Measurements from ENCODE around the gene TIGD1. TPM values are rescaled to one million over a fixed set of nuclear protein-coding genes. Genes with fewer than 3 reads are reported as not detected.
A peak's percentile ranks its signal among the peaks of the same experiment; 100 is the strongest.

TIGD1 gene
- total and polyA plus RNA-seq, 2 of the 13 experiments (the other 11 are each of a cell fraction or from before 2014, with no cell fraction given), result 3.5 to 9.5 TPM

DNA sequence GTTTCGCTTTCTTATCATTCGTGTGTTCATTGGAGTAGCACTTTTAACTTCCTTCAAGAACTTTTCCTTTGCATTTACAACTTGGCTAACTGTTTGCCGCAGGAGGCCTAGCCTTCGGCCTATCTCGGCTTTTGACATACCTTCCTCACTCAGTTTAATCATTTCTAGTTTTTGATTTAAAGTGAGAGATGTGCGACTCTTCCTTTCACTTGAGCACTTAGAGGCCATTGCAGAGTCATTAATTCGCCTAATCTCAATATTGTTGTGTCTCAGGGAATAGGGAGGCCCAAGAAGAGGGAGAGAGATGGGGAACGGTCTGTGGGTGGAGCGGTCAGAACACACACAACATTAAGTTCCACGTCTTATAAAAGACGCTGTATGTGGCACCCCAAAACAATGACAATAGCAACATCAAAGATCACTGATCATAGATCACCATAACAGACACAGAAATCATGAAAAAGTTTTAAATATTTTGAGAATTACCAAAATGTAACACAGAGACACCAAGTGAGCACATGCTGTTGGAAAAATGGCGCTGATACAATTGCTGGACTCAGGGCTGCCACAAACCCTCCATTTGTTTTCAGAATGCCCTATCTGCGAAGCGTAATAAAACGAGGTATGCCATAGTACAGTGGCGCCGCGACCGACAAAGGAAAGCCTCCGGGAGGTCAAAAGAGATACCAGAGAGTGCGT lies 553 bp downstream of the TIGD1 start (continued):
- TF ChIP-seq, protein P1, sequence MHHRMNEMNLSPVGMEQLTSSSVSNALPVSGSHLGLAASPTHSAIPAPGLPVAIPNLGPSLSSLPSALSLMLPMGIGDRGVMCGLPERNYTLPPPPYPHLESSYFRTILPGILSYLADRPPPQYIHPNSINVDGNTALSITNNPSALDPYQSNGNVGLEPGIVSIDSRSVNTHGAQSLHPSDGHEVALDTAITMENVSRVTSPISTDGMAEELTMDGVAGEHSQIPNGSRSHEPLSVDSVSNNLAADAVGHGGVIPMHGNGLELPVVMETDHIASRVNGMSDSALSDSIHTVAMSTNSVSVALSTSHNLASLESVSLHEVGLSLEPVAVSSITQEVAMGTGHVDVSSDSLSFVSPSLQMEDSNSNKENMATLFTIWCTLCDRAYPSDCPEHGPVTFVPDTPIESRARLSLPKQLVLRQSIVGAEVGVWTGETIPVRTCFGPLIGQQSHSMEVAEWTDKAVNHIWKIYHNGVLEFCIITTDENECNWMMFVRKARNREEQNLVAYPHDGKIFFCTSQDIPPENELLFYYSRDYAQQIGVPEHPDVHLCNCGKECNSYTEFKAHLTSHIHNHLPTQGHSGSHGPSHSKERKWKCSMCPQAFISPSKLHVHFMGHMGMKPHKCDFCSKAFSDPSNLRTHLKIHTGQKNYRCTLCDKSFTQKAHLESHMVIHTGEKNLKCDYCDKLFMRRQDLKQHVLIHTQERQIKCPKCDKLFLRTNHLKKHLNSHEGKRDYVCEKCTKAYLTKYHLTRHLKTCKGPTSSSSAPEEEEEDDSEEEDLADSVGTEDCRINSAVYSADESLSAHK (CRISPR knock-in tag; IDR thresholded peaks at IDR 0.05; ENCODE audit: borderline replicate concordance), result 0 out of 2 replicates have a peak, but pooled peaks have one; percentile 55
- TF ChIP-seq FOXM1 (CRISPR knock-in tag; IDR thresholded peaks at IDR 0.05) (0 out of 2 replicates have a peak, but pooled peaks have one; percentile 1), MYNN (CRISPR knock-in tag; IDR thresholded peaks at IDR 0.05; ENCODE audit: low read depth) (peak; percentile 38; the same call in 1 of the 2 replicates), MED1 (CRISPR knock-in tag; IDR thresholded peaks at IDR 0.05) (no peak), RBFOX2 (IDR thresholded peaks at IDR 0.05; ENCODE audit: low read depth, low read length) (no peak)

DNA sequence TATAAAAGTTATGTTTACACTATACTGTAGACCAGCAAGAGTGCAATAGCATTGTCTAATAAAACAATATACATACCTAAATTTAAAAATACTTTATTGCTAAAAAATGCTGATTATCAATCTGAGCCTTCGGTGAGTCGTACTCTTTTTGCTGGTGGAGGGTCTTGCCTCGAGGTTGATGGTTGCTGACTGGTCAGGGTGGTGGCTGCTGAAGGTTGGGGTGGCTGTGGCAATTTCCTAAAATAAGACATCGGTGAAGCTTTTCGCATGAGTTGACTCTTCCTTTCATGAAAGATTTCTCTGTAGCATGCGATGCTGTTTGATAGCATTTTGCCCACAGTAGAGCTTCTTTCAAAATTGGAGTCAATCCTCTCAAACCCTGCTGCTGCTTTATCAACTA lies 2.4 kb downstream of the TIGD1 start:
- Histone ChIP-seq H3K27me3 (ENCODE audit: control insufficient read depth in 1 of 2, insufficient read depth in 2 of 2, low read length in 2 of 2) (no peaks in the 10 kb centered on the region; a peak in 1 of 5 replicates), H3K36me3 (replicated peaks in 1 of 2; ENCODE audit: control insufficient read depth in 1 of 2, insufficient read depth in 2 of 2, low read length in 2 of 2) (peaks cover 4 to 11% of the 10 kb centered on the region in 2 experiments; a peak in 4 of 5 replicates), H3K27ac (ENCODE audit: extremely low read length, insufficient read depth, low read length) (no peak overlapping the region), H2AFZ (ENCODE audit: low read length) (no peak overlapping the region), H3K9me3 (ENCODE audit: low read length) (peaks cover 9% of the 10 kb centered on the region; the same call in 1 of the 2 replicates), H3K9ac (ENCODE audit: insufficient read depth, low read depth, low read length) (no peak overlapping the region), H3K4me3 (replicated peaks in 1 of 3; ENCODE audit: insufficient read depth in 1 of 3, low read depth in 2 of 3, low read length in 3 of 3) (no peak overlapping the region), H3K4me1 (ENCODE audit: insufficient read depth, low read length) (peaks cover 38% of the 10 kb centered on the region), H3K79me2 (ENCODE audit: insufficient read depth, low read length) (peaks cover 40% of the 10 kb centered on the region), H4K20me1 (ENCODE audit: insufficient read depth, low read length) (no peaks in the 10 kb centered on the region; the same call in 1 of the 2 replicates), H3K4me2 (ENCODE audit: low read depth, low read length) (no peak overlapping the region)
- no peak for FAIRE-seq
- no peak for DNase-seq (ENCODE audit: low spot score)
- WGBS (ENCODE audit: low lambda C conversion rate), result 99% methylated on average over 6 of the region's 6 CpGs
- ATAC-seq, result no peak
- POLR2A ChIA-PET, result no interaction called here
- intact Hi-C loops (cut with micrococcal nuclease; ENCODE audit: unreplicated experiment), result no loop called here
- no TSS peak for BruUV-seq (replicated peaks)
- TF ChIP-seq RBFOX2 (IDR thresholded peaks at IDR 0.05; ENCODE audit: low read depth, low read length) (peak; percentile 20; the same call in 1 of the 2 replicates), ZBTB20 (CRISPR knock-in tag; IDR thresholded peaks at IDR 0.05; ENCODE audit: borderline replicate concordance, low read depth) (no peak)
- CTCF ChIA-PET (ENCODE audit: low intra/inter-chr PET ratio, low total read pairs), result no interaction called here
- in situ Hi-C loops (cut with HindIII; ENCODE audit: extremely low pct_ligation_motif_present, low pct_unique_long_range_greater_than_20kb), result no loop called here
